T-helper 2 cell treated with Interferon-gamma antibody and Interleukin-4, amounts not matched to agents 5 μg/mL and 100 μg/mL, for 36 hours (primary cell): ENCODE data around the gene FOXO1.

Source experiments
- DNase-seq: peaks from one replicate; pipeline ENCODE4 v3.0.0; 2021; ENCODE audit warnings: low spot score
- H3K27ac Mint-ChIP-seq: one replicate; pipeline ENCODE4 v1.8.0; 2021; ENCODE audit warnings: mild to moderate bottlenecking, mixed read lengths
- H3K27me3 Mint-ChIP-seq: one replicate; pipeline ENCODE4 v1.8.0; 2021; ENCODE audit warnings: low read depth, mixed read lengths
- H3K36me3 Mint-ChIP-seq: one replicate; pipeline ENCODE4 v1.8.0; 2021; ENCODE audit warnings: low read depth, mixed read lengths
- H3K4me1 Mint-ChIP-seq: one replicate; pipeline ENCODE4 v1.8.0; 2021; ENCODE audit warnings: low read depth, mixed read lengths
- H3K4me3 Mint-ChIP-seq: one replicate; pipeline ENCODE4 v1.8.0; 2022; ENCODE audit warnings: mild to moderate bottlenecking, moderate library complexity, mixed read lengths
- H3K9me3 Mint-ChIP-seq: one replicate; pipeline ENCODE4 v1.8.0; 2021; ENCODE audit warnings: mixed read lengths

The FOXO1 gene

GRCh38 chr13:40580566-40581276 lies 85.7 kb downstream of the FOXO1 start:
- Mint-ChIP-seq H3K4me1 (peaks cover 58% of the 10 kb centered on the region), H3K27me3 (no peaks in the 10 kb centered on the region), H3K36me3 (peaks cover 21% of the 10 kb centered on the region), H3K27ac (no peak overlapping the region), H3K4me3 (no peak overlapping the region), H3K9me3 (peaks cover 19% of the 10 kb centered on the region)
- no peak for DNase-seq

- H3K27me3 Mint-ChIP-seq = no peaks in the 10 kb centered on the region
- peaks cover 19% of the 10 kb centered on the region for H3K9me3 Mint-ChIP-seq
- H3K36me3 Mint-ChIP-seq = peaks cover 19% of the 10 kb centered on the region
- H3K27ac Mint-ChIP-seq = no peak overlapping the region
- peaks cover 60% of the 10 kb centered on the region for H3K4me1 Mint-ChIP-seq
- DNase-seq = no peak
- no peak overlapping the region for H3K4me3 Mint-ChIP-seq
These were observed 86.9 kb downstream of the FOXO1 start for GRCh38 chr13:40579535-40579934.

GRCh38 chr13:40578055-40578454 lies 88.4 kb downstream of the FOXO1 start:
- DNase-seq = no peak
- Mint-ChIP-seq H3K27ac (no peak overlapping the region), H3K4me3 (no peak overlapping the region), H3K4me1 (peaks cover 65% of the 10 kb centered on the region), H3K36me3 (peaks cover 11% of the 10 kb centered on the region), H3K27me3 (no peaks in the 10 kb centered on the region), H3K9me3 (peaks cover 10% of the 10 kb centered on the region)

GRCh38 chr13:40576369-40576768 lies 90.1 kb downstream of the FOXO1 start:
- Mint-ChIP-seq H3K4me1 (peaks cover 67% of the 10 kb centered on the region), H3K4me3 (no peak overlapping the region), H3K9me3 (no peaks in the 10 kb centered on the region), H3K36me3 (peaks cover 3% of the 10 kb centered on the region), H3K27me3 (no peaks in the 10 kb centered on the region), H3K27ac (peak overlapping the region; percentile 34)
- no peak for DNase-seq

- Mint-ChIP-seq H3K27me3 (no peaks in the 10 kb centered on the region), H3K4me1 (peaks cover 63% of the 10 kb centered on the region), H3K27ac (peak overlapping the region; percentile 37), H3K36me3 (peaks cover 5% of the 10 kb centered on the region), H3K4me3 (no peak overlapping the region), H3K9me3 (no peaks in the 10 kb centered on the region)
- DNase-seq = no peak
These were observed 93.5 kb downstream of the FOXO1 start for GRCh38 chr13:40572961-40573360.

GRCh38 chr13:40571338-40571963 lies 95.0 kb downstream of the FOXO1 start:
- peaks cover 2% of the 10 kb centered on the region for H3K36me3 Mint-ChIP-seq
- H3K27me3 Mint-ChIP-seq = no peaks in the 10 kb centered on the region
- H3K27ac Mint-ChIP-seq = no peak overlapping the region
- no peak for DNase-seq
- H3K4me3 Mint-ChIP-seq = no peak overlapping the region
- no peaks in the 10 kb centered on the region for H3K9me3 Mint-ChIP-seq
- peaks cover 49% of the 10 kb centered on the region for H3K4me1 Mint-ChIP-seq

- DNase-seq = no peak
- H3K27ac Mint-ChIP-seq = no peak overlapping the region
- H3K4me1 Mint-ChIP-seq = peaks cover 45% of the 10 kb centered on the region
- H3K4me3 Mint-ChIP-seq = no peak overlapping the region
- H3K9me3 Mint-ChIP-seq = no peaks in the 10 kb centered on the region
- no peaks in the 10 kb centered on the region for H3K27me3 Mint-ChIP-seq
- peaks cover 2% of the 10 kb centered on the region for H3K36me3 Mint-ChIP-seq
These were observed 95.5 kb downstream of the FOXO1 start for GRCh38 chr13:40570930-40571329.

- no peak overlapping the region for H3K4me3 Mint-ChIP-seq
- H3K36me3 Mint-ChIP-seq = peaks cover 2% of the 10 kb centered on the region
- H3K9me3 Mint-ChIP-seq = no peaks in the 10 kb centered on the region
- no peak for DNase-seq
- H3K27me3 Mint-ChIP-seq = no peaks in the 10 kb centered on the region
- no peak overlapping the region for H3K27ac Mint-ChIP-seq
- peaks cover 47% of the 10 kb centered on the region for H3K4me1 Mint-ChIP-seq
These were observed 97.5 kb downstream of the FOXO1 start for GRCh38 chr13:40569024-40569350.

GRCh38 chr13:40568246-40569023 lies 98.0 kb downstream of the FOXO1 start:
- no peak for DNase-seq
- Mint-ChIP-seq H3K4me1 (peaks cover 47% of the 10 kb centered on the region), H3K9me3 (no peaks in the 10 kb centered on the region), H3K4me3 (no peak overlapping the region), H3K27me3 (no peaks in the 10 kb centered on the region), H3K27ac (no peak overlapping the region), H3K36me3 (peaks cover 2% of the 10 kb centered on the region)

- Mint-ChIP-seq H3K4me1 (peaks cover 48% of the 10 kb centered on the region), H3K27me3 (no peaks in the 10 kb centered on the region), H3K36me3 (peaks cover 2% of the 10 kb centered on the region), H3K9me3 (no peaks in the 10 kb centered on the region), H3K4me3 (no peak overlapping the region), H3K27ac (no peak overlapping the region)
- no peak for DNase-seq
These were observed 99.6 kb downstream of the FOXO1 start for GRCh38 chr13:40566811-40567210.

- Mint-ChIP-seq H3K9me3 (no peaks in the 10 kb centered on the region), H3K4me1 (peaks cover 41% of the 10 kb centered on the region), H3K27ac (no peak overlapping the region), H3K27me3 (no peaks in the 10 kb centered on the region), H3K4me3 (no peak overlapping the region), H3K36me3 (peaks cover 7% of the 10 kb centered on the region)
- DNase-seq = no peak
These were observed 100.9 kb downstream of the FOXO1 start for GRCh38 chr13:40565282-40566148.

GRCh38 chr13:40564342-40565001 lies 102.0 kb downstream of the FOXO1 start:
- Mint-ChIP-seq H3K27ac (no peak overlapping the region), H3K9me3 (no peaks in the 10 kb centered on the region), H3K4me1 (peaks cover 43% of the 10 kb centered on the region), H3K27me3 (no peaks in the 10 kb centered on the region), H3K36me3 (peaks cover 16% of the 10 kb centered on the region), H3K4me3 (no peak overlapping the region)
- DNase-seq = no peak

- Mint-ChIP-seq H3K27ac (no peak overlapping the region), H3K27me3 (no peaks in the 10 kb centered on the region), H3K4me3 (no peak overlapping the region), H3K4me1 (peaks cover 39% of the 10 kb centered on the region), H3K9me3 (no peaks in the 10 kb centered on the region), H3K36me3 (peaks cover 22% of the 10 kb centered on the region)
- no peak for DNase-seq
These were observed 102.9 kb downstream of the FOXO1 start for GRCh38 chr13:40563350-40564125.
